Endothelial cell of umbilical vein (primary cell): ENCODE measurements around the gene MESP1. TPM values are rescaled to one million over a fixed set of nuclear protein-coding genes. Genes with fewer than 3 reads are reported as not detected.

ENCODE experiments used
- BruUV-seq: library from RNA; stranded (reverse); fragments of 400-500 nt; replicated peaks from 2 replicates; lab custom pipeline; 2021; lab: Mats Ljungman, UMichigan
- CTCF ChIA-PET: fragments of 300-600, 350-600 bp; sonication (Branson Sonifier 250); formaldehyde crosslinking; loops from one replicate; lab custom pipeline; 2021; ENCODE audit warnings: antibody characterized with exemption, inconsistent platforms; lab: Charles Lee
- POLR2A ChIA-PET: fragments of 300-600, 350-600 bp; sonication (Branson Sonifier 250); formaldehyde crosslinking; loops from one replicate; lab custom pipeline; 2021; ENCODE audit warnings: antibody characterized with exemption, inconsistent platforms; lab: Charles Lee
- DNase-seq: peaks from one replicate; pipeline ENCODE4 v3.0.0-alpha.2; 2011; ENCODE audit warnings: low read depth, low spot score
- FAIRE-seq: peaks from 2 replicates; lab custom pipeline; 2011; peaks lifted over from hg19 to GRCh38; lab: Jason Lieb, UNC
- H2AFZ ChIP-seq: 2 replicates; pipeline ENCODE4 v1.6.0; 2012; ENCODE audit warnings: low read depth, low read length, control low read depth, inconsistent platforms
- H3K27ac ChIP-seq: 2 replicates; pipeline ENCODE4 v1.5.1; 2011; ENCODE audit warnings: low read depth, mild to moderate bottlenecking, control low read depth, low read length, moderate library complexity; ENCODE audit not compliant: insufficient read depth
- H3K27me3 ChIP-seq, 2 experiments: 2 replicates each; pipeline versions ENCODE4 v1.6.0 to v1.6.1; 2011; ENCODE audit warnings: low read length in 2 of 2, mixed read lengths in 1 of 2; ENCODE audit not compliant: control insufficient read depth in 2 of 2, insufficient read depth in 2 of 2
- H3K36me3 ChIP-seq, 2 experiments: 2 replicates in 1 of 2; 3 replicates in 1 of 2; pipeline ENCODE4 v1.5.1; 2011; ENCODE audit warnings: low read length in 2 of 2, mild to moderate bottlenecking in 1 of 2, moderate library complexity in 1 of 2; ENCODE audit not compliant: control insufficient read depth in 2 of 2, insufficient read depth in 2 of 2; ENCODE audit errors: extremely low read depth in 1 of 2
- H3K4me1 ChIP-seq: 3 replicates; pipeline ENCODE4 v1.5.1; 2011; ENCODE audit warnings: mild to moderate bottlenecking, low read length; ENCODE audit not compliant: control insufficient read depth, insufficient read depth; ENCODE audit errors: extremely low read depth
- H3K4me2 ChIP-seq: 2 replicates; pipeline ENCODE4 v1.6.1; 2011; ENCODE audit warnings: low read length, control low read depth, mixed read lengths; ENCODE audit not compliant: insufficient read depth
- H3K4me3 ChIP-seq, 3 experiments: fragments of 200-600 bp in 1 of 3; sonication (generic), shearing (Covaris generic) in 1 of 3; replicated peaks in 1 of 3; 2 replicates each; pipeline ENCODE4 v1.5.1; 2011 to 2016; ENCODE audit warnings: control low read depth in 3 of 3, low read length in 3 of 3, mild to moderate bottlenecking in 2 of 3, inconsistent platforms in 1 of 3, low read depth in 1 of 3, moderate library complexity in 1 of 3; ENCODE audit not compliant: insufficient read depth in 1 of 3
- H3K79me2 ChIP-seq: 2 replicates; pipeline ENCODE4 v1.6.0; 2012; ENCODE audit warnings: low read length, inconsistent platforms; ENCODE audit not compliant: control insufficient read depth, insufficient read depth
- H3K9ac ChIP-seq: replicated peaks from 2 replicates; pipeline ENCODE3; 2011; ENCODE audit warnings: low read length, control low read depth; ENCODE audit not compliant: insufficient read depth; ENCODE audit errors: extremely low read depth
- H3K9me1 ChIP-seq: replicated peaks from 3 replicates; pipeline ENCODE4 v1.6.0; 2011; ENCODE audit warnings: mild to moderate bottlenecking, low read length; ENCODE audit not compliant: control insufficient read depth, insufficient read depth; ENCODE audit errors: extremely low read depth
- H3K9me3 ChIP-seq: replicated peaks from 2 replicates; pipeline ENCODE4 v1.5.1; 2012; ENCODE audit warnings: low read length, inconsistent platforms; ENCODE audit not compliant: control insufficient read depth, insufficient read depth
- H4K20me1 ChIP-seq: replicated peaks from 2 replicates; pipeline ENCODE3; 2011; ENCODE audit warnings: mild to moderate bottlenecking, low read length; ENCODE audit not compliant: control insufficient read depth, insufficient read depth; ENCODE audit errors: extremely low read depth
- EZH2 ChIP-seq: IDR thresholded peaks from 2 replicates; pipeline ENCODE4 v1.6.1; 2012; ENCODE audit warnings: borderline replicate concordance, low read depth, mild to moderate bottlenecking, moderate library complexity, low read length, inconsistent platforms; ENCODE audit not compliant: severe bottlenecking
- FOS ChIP-seq: IDR thresholded peaks from 2 replicates; pipeline ENCODE4 v1.6.1; 2011; ENCODE audit warnings: mild to moderate bottlenecking, low read length, moderate library complexity, borderline replicate concordance; ENCODE audit not compliant: insufficient read depth
- GATA2 ChIP-seq: IDR thresholded peaks from 2 replicates; pipeline ENCODE4 v1.7.0; 2011; ENCODE audit warnings: low read depth, mild to moderate bottlenecking, moderate library complexity, mixed read lengths, low read length; ENCODE audit not compliant: insufficient read length, insufficient read depth
- JUN ChIP-seq: IDR thresholded peaks from 2 replicates; pipeline ENCODE4 v1.6.1; 2011; ENCODE audit warnings: borderline replicate concordance, low read depth; ENCODE audit not compliant: insufficient read length, insufficient read depth
- MYC ChIP-seq: IDR thresholded peaks from one replicate; pipeline ENCODE4 v1.6.1; 2011; ENCODE audit warnings: mild to moderate bottlenecking, low read depth, low read length
- dilution Hi-C: fragments of 300-500 bp; cut with MboI; formaldehyde crosslinking; loops from one replicate; pipeline ENCODE4 v1.15.0; 2019; ENCODE audit warnings: low sequenced_read_pairs; ENCODE audit not compliant: extremely low pct_ligation_motif_present
- intact Hi-C: fragments of 100-400 bp; cut with micrococcal nuclease; formaldehyde crosslinking; loops from one replicate; pipeline ENCODE4 v1.10.0; 2022
- polyA plus RNA-seq, 4 experiments: library from polyadenylated mRNA; depleted of rRNA in 3 of 4; stranded (reverse) in 3 of 4; unstranded in 1 of 4; fragments of >200 nt; gene quantifications; 2 replicates each; pipeline versions ENCODE4 v1.2.1 to v1.2.3, GENCODE V29; 2011 to 2012; ENCODE audit warnings: missing spikeins in 1 of 4
- total RNA-seq: library from RNA; stranded (reverse); gene quantifications from 2 replicates; pipeline ENCODE4 v1.2.3, GENCODE V29; 2021
- TF ChIP-seq, protein P1 (sequence below), 2 donors: IDR thresholded peaks; 1 replicate in 1 of 2; 2 replicates in 1 of 2; pipeline ENCODE4 v1.5.1; 2011; ENCODE audit warnings: low read length in 2 of 2, mild to moderate bottlenecking in 2 of 2, moderate library complexity in 2 of 2, control low read depth in 1 of 2, inconsistent platforms in 1 of 2, low read depth in 1 of 2; ENCODE audit not compliant: insufficient read depth in 1 of 2; ENCODE audit errors: extremely low read depth in 1 of 2
- TF ChIP-seq, protein P2 (sequence below): IDR thresholded peaks from 2 replicates; pipeline ENCODE4 v1.6.1; 2011; ENCODE audit not compliant: insufficient read depth, insufficient read length

MESP1 gene
- total and polyA plus RNA-seq, 2 donors (not counting 3 experiments of a cell fraction or from before 2014, with no cell fraction given): 0.68 to 1.7 TPM

DNA sequence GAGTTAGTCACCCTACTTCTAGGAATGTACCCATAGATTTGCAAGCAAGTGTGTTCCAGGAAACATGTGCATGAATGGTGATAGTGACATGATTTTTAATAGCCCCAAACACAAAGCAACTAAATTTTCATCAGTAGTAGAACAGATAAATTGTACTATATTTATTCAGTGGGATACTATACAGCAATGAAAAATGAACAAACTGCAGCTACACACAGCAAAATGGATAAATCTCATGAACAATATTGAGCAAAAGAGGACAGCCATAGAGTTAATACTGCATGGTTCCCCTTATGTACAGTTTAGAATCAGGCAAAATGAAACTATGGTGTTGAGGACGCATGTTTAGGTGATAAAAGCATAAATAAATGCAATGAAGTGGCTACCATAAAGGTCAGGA, 26.0 kb downstream of the MESP1 start:
- DNase-seq: no peak
- dilution Hi-C loops: no loop called here
- intact Hi-C loops: no loop called here
- Histone ChIP-seq H3K79me2 (no peaks in the 10 kb centered on the region), H4K20me1 (no peaks in the 10 kb centered on the region), H3K27me3 (peaks cover 14 to 24% of the 10 kb centered on the region in 2 experiments), H2AFZ (no peak overlapping the region), H3K4me1 (no peaks in the 10 kb centered on the region), H3K9me3 (no peaks in the 10 kb centered on the region), H3K27ac (no peak overlapping the region), H3K4me2 (no peak overlapping the region), H3K4me3 (no peak overlapping the region), H3K9ac (no peak overlapping the region), H3K36me3 (no peaks in the 10 kb centered on the region), H3K9me1 (no peaks in the 10 kb centered on the region)
- no peak for FAIRE-seq
- CTCF ChIA-PET: interaction anchor here (1.3 kb wide), 1 partner anchor 15 kb away, joined by 3 read pairs; no protein-coding TSS in a partner anchor
- POLR2A ChIA-PET: no interaction called here
- BruUV-seq: no TSS peak
- TF ChIP-seq JUN (no peak), FOS (no peak), GATA2 (no peak), EZH2 (no peak), MYC (no peak)
- TF ChIP-seq, protein P1, sequence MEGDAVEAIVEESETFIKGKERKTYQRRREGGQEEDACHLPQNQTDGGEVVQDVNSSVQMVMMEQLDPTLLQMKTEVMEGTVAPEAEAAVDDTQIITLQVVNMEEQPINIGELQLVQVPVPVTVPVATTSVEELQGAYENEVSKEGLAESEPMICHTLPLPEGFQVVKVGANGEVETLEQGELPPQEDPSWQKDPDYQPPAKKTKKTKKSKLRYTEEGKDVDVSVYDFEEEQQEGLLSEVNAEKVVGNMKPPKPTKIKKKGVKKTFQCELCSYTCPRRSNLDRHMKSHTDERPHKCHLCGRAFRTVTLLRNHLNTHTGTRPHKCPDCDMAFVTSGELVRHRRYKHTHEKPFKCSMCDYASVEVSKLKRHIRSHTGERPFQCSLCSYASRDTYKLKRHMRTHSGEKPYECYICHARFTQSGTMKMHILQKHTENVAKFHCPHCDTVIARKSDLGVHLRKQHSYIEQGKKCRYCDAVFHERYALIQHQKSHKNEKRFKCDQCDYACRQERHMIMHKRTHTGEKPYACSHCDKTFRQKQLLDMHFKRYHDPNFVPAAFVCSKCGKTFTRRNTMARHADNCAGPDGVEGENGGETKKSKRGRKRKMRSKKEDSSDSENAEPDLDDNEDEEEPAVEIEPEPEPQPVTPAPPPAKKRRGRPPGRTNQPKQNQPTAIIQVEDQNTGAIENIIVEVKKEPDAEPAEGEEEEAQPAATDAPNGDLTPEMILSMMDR (IDR thresholded peaks at IDR 0.05; ENCODE audit: extremely low read depth in 1 of 2, insufficient read depth in 1 of 2, low read depth in 1 of 2, low read length in 2 of 2): no peak
- TF ChIP-seq, protein P2, sequence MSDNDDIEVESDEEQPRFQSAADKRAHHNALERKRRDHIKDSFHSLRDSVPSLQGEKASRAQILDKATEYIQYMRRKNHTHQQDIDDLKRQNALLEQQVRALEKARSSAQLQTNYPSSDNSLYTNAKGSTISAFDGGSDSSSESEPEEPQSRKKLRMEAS: no peak
